GM23338 (cell line): Measurements from ENCODE around the gene CTDNEP1.

Experiments used
- CREB1 ChIP-seq: fragments of 250-450 bp; sonication (Bioruptor Pico); IDR thresholded peaks from 2 replicates; pipeline ENCODE4 v1.5.0; 2020; ENCODE audit warnings: low read depth, mild to moderate bottlenecking, moderate library complexity
- CTCF ChIP-seq, 2 experiments: fragments of 200-600 bp in 1 of 2; sonication (generic) in 1 of 2; conservative IDR thresholded peaks; 2 replicates each; pipeline versions ENCODE4 v1.5.1 to v1.6.1; 2016 to 2017; ENCODE audit warnings: antibody characterized with exemption in 2 of 2, low read depth in 2 of 2, mild to moderate bottlenecking in 2 of 2, moderate library complexity in 1 of 2
- EZH2 ChIP-seq: fragments of 200-600 bp; sonication (generic); IDR thresholded peaks from one replicate; pipeline ENCODE4 v1.8.0; 2017; ENCODE audit warnings: antibody characterized with exemption, mild to moderate bottlenecking, low read depth; ENCODE audit not compliant: unreplicated experiment
- POLR2AphosphoS5 ChIP-seq: IDR thresholded peaks from 2 replicates; pipeline ENCODE4 v1.6.1; 2016; ENCODE audit warnings: antibody characterized with exemption, low read depth

- no peak for TF ChIP-seq CTCF (conservative IDR thresholded peaks at IDR 0.05; ENCODE audit: low read depth in 2 of 2)
- TF ChIP-seq POLR2AphosphoS5, result no peak
- no peak for TF ChIP-seq EZH2
- no peak for TF ChIP-seq CREB1
These were observed 12.2 kb upstream of the CTDNEP1 start for GRCh38 chr17:7263801-7264078.
